Measurements from ENCODE around the gene PSTPIP2.
"Not testable (repeated sequence)": the region's sequence is repeated elsewhere in the genome, so short reads cannot be mapped to it uniquely, and the experiment has no call there.

The PSTPIP2 gene

GRCh38 chr18:46068763-46069162 is 3.3 kb downstream of the PSTPIP2 start:
- no peak for DNase-seq

- DNase-seq = peak; percentile 16
Measured at GRCh38 chr18:46067438-46068007, 4.5 kb downstream of the PSTPIP2 start.

- no peak for DNase-seq
Measured at GRCh38 chr18:46062781-46063180, 9.3 kb downstream of the PSTPIP2 start.

- no peak for DNase-seq
Measured at GRCh38 chr18:46061796-46062195, 10.3 kb downstream of the PSTPIP2 start.

GRCh38 chr18:46061387-46061786 is 10.7 kb downstream of the PSTPIP2 start:
- DNase-seq = no peak

- DNase-seq = peak; percentile 33
Measured at GRCh38 chr18:46060359-46060841, 11.7 kb downstream of the PSTPIP2 start.

- DNase-seq = no peak
Measured at GRCh38 chr18:46055838-46056230, 16.2 kb downstream of the PSTPIP2 start.

GRCh38 chr18:46054956-46055837 is 16.9 kb downstream of the PSTPIP2 start:
- peak; percentile 41 for DNase-seq

GRCh38 chr18:46053368-46054095 is 18.5 kb downstream of the PSTPIP2 start:
- DNase-seq = no peak

GRCh38 chr18:46051731-46052461 is 20.2 kb downstream of the PSTPIP2 start:
- DNase-seq = no peak

- DNase-seq = no peak
Measured at GRCh38 chr18:46050268-46050667, 21.8 kb downstream of the PSTPIP2 start.

GRCh38 chr18:46048641-46049040 is 23.4 kb downstream of the PSTPIP2 start:
- DNase-seq = no peak

GRCh38 chr18:46047369-46047768 is 24.7 kb downstream of the PSTPIP2 start:
- DNase-seq = not testable (repeated sequence)

- no peak for DNase-seq
Measured at GRCh38 chr18:46046688-46047087, 25.4 kb downstream of the PSTPIP2 start.

- no peak for DNase-seq
Measured at GRCh38 chr18:46046126-46046525, 25.9 kb downstream of the PSTPIP2 start.

GRCh38 chr18:46042571-46043123 is 29.4 kb downstream of the PSTPIP2 start:
- DNase-seq = peak; percentile 92

GRCh38 chr18:46040747-46041104 is 31.3 kb downstream of the PSTPIP2 start:
- peak; percentile 29 for DNase-seq

GRCh38 chr18:46040033-46040746 is 31.9 kb downstream of the PSTPIP2 start:
- DNase-seq = no peak

- no peak for DNase-seq
Measured at GRCh38 chr18:46037512-46038305, 34.4 kb downstream of the PSTPIP2 start.

- no peak for DNase-seq
Measured at GRCh38 chr18:46035696-46036680, 36.1 kb downstream of the PSTPIP2 start.
